Measurements from ENCODE around the gene FCRL6. TPM values are rescaled to one million over a fixed set of nuclear protein-coding genes. Genes with fewer than 3 reads are reported as not detected.

The FCRL6 gene
- not detected in 2 replicates for total RNA-seq

GRCh38 chr1:159802111-159802510, at the start of gene FCRL6:
FCRL6 (plus strand) TSS chr1:159802360; CDS start chr1:159802425, 65 bp downstream.

GRCh38 chr1:159780583-159781582, 21.3 kb upstream of the FCRL6 start, which contains the start of gene DUSP23:
DUSP23 (plus strand) TSS chr1:159780962; CDS start chr1:159781101, 139 bp downstream.

GRCh38 chr1:159826441-159827101, 24.4 kb downstream of the FCRL6 start, which contains the start of gene SLAMF8:
SLAMF8 (plus strand) TSS chr1:159826873; CDS start chr1:159826899, 26 bp downstream.

GRCh38 chr1:159862557-159862956, 60.4 kb downstream of the FCRL6 start, which contains the start of gene VSIG8:
VSIG8 (minus strand) TSS chr1:159862657; CDS start chr1:159862521, 136 bp downstream.

Other genes with a start within 250 kb of the FCRL6 start
- gene APCS, start 214.5 kb upstream of the FCRL6 start, total RNA-seq = not detected in 2 replicates
- not detected in 2 replicates for gene CRP, start 87.8 kb upstream of the FCRL6 start, total RNA-seq
- gene DUSP23, start 21.4 kb upstream of the FCRL6 start, total RNA-seq = 27.5 and 29.5 TPM in 2 replicates
- gene SLAMF8, start 24.5 kb downstream of the FCRL6 start, total RNA-seq = 1.2 TPM in 1 of 2 replicates, not detected in the other
- gene VSIG8, start 60.3 kb downstream of the FCRL6 start, total RNA-seq = not detected in 2 replicates
- gene CFAP45, start 97.8 kb downstream of the FCRL6 start, total RNA-seq = 0.48 and 0.65 TPM in 2 replicates
- 650 and 791 TPM in 2 replicates for gene TAGLN2, start 123.1 kb downstream of the FCRL6 start, total RNA-seq
- 0.13 and 0.16 TPM in 2 replicates for gene IGSF9, start 143.3 kb downstream of the FCRL6 start, total RNA-seq
- 0.91 TPM in 1 of 2 replicates, not detected in the other for gene SLAMF9, start 151.9 kb downstream of the FCRL6 start, total RNA-seq
- gene PIGM, start 229.6 kb downstream of the FCRL6 start, total RNA-seq = 3.7 and 6.0 TPM in 2 replicates